Panc1 (cell line): ENCODE results near the gene RIC1. TPM values are rescaled to one million over a fixed set of nuclear protein-coding genes. Genes with fewer than 3 reads are reported as not detected.

Experiments
- ATAC-seq: fragments of 200-7000 bp; cut with Tn5 transposase; 2 replicates; pipeline ENCODE4 v1.9.1; 2020; ENCODE audit warnings: mild to moderate bottlenecking, moderate library complexity
- BruUV-seq: library from RNA; stranded (reverse); fragments of 400-500 nt; replicated peaks from 2 replicates; lab custom pipeline; 2021; lab: Mats Ljungman, UMichigan
- CTCF ChIA-PET: fragments of 300-600 bp; sonication (Branson Sonifier 250); formaldehyde crosslinking; loops from one replicate; lab custom pipeline; 2022; ENCODE audit warnings: antibody characterized with exemption; lab: Charles Lee
- POLR2A ChIA-PET: fragments of 300-600 bp; sonication (Branson Sonifier 250); formaldehyde crosslinking; loops from one replicate; lab custom pipeline; 2022; ENCODE audit warnings: antibody characterized with exemption; lab: Charles Lee
- DNase-seq: peaks from one replicate; pipeline ENCODE4 v3.0.0-alpha.2; 2010; ENCODE audit warnings: low read depth, low spot score
- H3K27ac ChIP-seq: 2 replicates; pipeline ENCODE4 v1.5.1; 2011; ENCODE audit warnings: mild to moderate bottlenecking, low read length, inconsistent platforms
- H3K27me3 ChIP-seq: fragments of 200-500 bp; sonication (Bioruptor generic); 2 replicates; pipeline ENCODE4 v1.6.0; 2014; ENCODE audit warnings: low read length, inconsistent platforms; ENCODE audit not compliant: control insufficient read depth, insufficient read depth
- H3K36me3 ChIP-seq: fragments of 200-500 bp; sonication (Bioruptor generic); 2 replicates; pipeline ENCODE4 v1.5.1; 2014; ENCODE audit warnings: inconsistent platforms, mild to moderate bottlenecking, low read length, moderate library complexity; ENCODE audit not compliant: control insufficient read depth, insufficient read depth
- H3K4me1 ChIP-seq: 2 replicates; pipeline ENCODE4 v1.5.1; 2011; ENCODE audit warnings: inconsistent platforms, mild to moderate bottlenecking, low read length, moderate library complexity; ENCODE audit not compliant: control insufficient read depth, insufficient read depth
- H3K4me3 ChIP-seq, 2 experiments: 2 replicates each; pipeline ENCODE4 v1.5.1; 2011 to 2012; ENCODE audit warnings: low read depth in 2 of 2, low read length in 2 of 2, mild to moderate bottlenecking in 2 of 2, inconsistent platforms in 1 of 2, moderate library complexity in 1 of 2
- H3K9me3 ChIP-seq: fragments of 200-500 bp; sonication (Bioruptor generic); 2 replicates; pipeline ENCODE4 v1.5.1; 2014; ENCODE audit warnings: low read depth, mild to moderate bottlenecking, inconsistent platforms, low read length, moderate library complexity; ENCODE audit not compliant: control insufficient read depth, insufficient read depth
- POLR2AphosphoS5 ChIP-seq: IDR thresholded peaks from 2 replicates; pipeline ENCODE4 v1.6.1; 2012; ENCODE audit warnings: mild to moderate bottlenecking, low read depth, low read length, moderate library complexity
- SIN3A ChIP-seq: IDR thresholded peaks from 2 replicates; pipeline ENCODE4 v1.6.1; 2012; ENCODE audit warnings: low read depth, mild to moderate bottlenecking, low read length, moderate library complexity, borderline replicate concordance; ENCODE audit not compliant: insufficient read depth
- TCF7L2 ChIP-seq: IDR thresholded peaks from 2 replicates; pipeline ENCODE4 v1.6.1; 2011; ENCODE audit warnings: mild to moderate bottlenecking, low read depth, low read length, inconsistent platforms
- in situ Hi-C: cut with HindIII; loops from 2 replicates; pipeline ENCODE4 v1.10.0; 2016; ENCODE audit warnings: low sequenced_read_pairs, low pct_unique_long_range_greater_than_20kb
- intact Hi-C: fragments of 100-400 bp; cut with micrococcal nuclease; formaldehyde crosslinking; loops from one replicate; pipeline ENCODE4 v1.10.0; 2022; ENCODE audit not compliant: unreplicated experiment
- total RNA-seq: library from RNA; stranded (reverse); gene quantifications from one replicate; pipeline ENCODE4 v1.2.1, GENCODE V29; 2021; ENCODE audit not compliant: unreplicated experiment
- TF ChIP-seq, protein P1 (sequence below): fragments of 450-650 bp; IDR thresholded peaks from 2 replicates; pipeline ENCODE4 v1.5.1; 2017; ENCODE audit warnings: mild to moderate bottlenecking
- TF ChIP-seq, protein P2 (sequence below), 2 experiments: IDR thresholded peaks; 2 replicates each; pipeline ENCODE4 v1.6.1; 2011 to 2012; ENCODE audit warnings: low read depth in 2 of 2, control low read depth in 1 of 2, low read length in 1 of 2, mild to moderate bottlenecking in 1 of 2, moderate library complexity in 1 of 2; ENCODE audit not compliant: insufficient read depth in 1 of 2

Gene RIC1
- total RNA-seq, 1 experiment from 2014 or later, result 7.0 TPM

DNA sequence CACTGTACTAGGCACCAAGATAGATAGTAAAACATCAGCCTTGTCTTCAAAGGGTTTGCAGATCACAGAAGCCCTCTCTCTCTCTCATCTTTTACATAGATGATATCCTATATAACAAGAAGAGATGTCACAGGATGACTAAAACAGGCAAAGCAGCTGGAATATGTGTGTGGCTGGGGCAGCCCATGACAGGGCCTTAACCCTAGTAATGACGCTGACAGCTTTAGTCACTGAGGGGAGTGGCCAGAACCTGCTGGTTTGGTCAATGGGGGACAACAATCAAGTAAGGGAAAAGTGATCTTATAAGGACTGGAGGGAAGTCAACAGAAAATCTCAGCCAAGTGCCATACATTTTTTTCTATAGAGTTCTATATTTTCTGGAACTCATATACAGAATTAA is 41.9 kb upstream of the RIC1 start:
- Histone ChIP-seq H3K27ac (no peak overlapping the region), H3K27me3 (no peaks in the 10 kb centered on the region), H3K9me3 (no peaks in the 10 kb centered on the region), H3K4me1 (no peaks in the 10 kb centered on the region), H3K36me3 (no peaks in the 10 kb centered on the region), H3K4me3 (no peak overlapping the region)
- no peak for DNase-seq
- ATAC-seq, result no peak
- TF ChIP-seq POLR2AphosphoS5 (no peak), SIN3A (no peak), TCF7L2 (no peak)
- TF ChIP-seq, protein P1, sequence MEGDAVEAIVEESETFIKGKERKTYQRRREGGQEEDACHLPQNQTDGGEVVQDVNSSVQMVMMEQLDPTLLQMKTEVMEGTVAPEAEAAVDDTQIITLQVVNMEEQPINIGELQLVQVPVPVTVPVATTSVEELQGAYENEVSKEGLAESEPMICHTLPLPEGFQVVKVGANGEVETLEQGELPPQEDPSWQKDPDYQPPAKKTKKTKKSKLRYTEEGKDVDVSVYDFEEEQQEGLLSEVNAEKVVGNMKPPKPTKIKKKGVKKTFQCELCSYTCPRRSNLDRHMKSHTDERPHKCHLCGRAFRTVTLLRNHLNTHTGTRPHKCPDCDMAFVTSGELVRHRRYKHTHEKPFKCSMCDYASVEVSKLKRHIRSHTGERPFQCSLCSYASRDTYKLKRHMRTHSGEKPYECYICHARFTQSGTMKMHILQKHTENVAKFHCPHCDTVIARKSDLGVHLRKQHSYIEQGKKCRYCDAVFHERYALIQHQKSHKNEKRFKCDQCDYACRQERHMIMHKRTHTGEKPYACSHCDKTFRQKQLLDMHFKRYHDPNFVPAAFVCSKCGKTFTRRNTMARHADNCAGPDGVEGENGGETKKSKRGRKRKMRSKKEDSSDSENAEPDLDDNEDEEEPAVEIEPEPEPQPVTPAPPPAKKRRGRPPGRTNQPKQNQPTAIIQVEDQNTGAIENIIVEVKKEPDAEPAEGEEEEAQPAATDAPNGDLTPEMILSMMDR, result no peak
- TF ChIP-seq, protein P2, sequence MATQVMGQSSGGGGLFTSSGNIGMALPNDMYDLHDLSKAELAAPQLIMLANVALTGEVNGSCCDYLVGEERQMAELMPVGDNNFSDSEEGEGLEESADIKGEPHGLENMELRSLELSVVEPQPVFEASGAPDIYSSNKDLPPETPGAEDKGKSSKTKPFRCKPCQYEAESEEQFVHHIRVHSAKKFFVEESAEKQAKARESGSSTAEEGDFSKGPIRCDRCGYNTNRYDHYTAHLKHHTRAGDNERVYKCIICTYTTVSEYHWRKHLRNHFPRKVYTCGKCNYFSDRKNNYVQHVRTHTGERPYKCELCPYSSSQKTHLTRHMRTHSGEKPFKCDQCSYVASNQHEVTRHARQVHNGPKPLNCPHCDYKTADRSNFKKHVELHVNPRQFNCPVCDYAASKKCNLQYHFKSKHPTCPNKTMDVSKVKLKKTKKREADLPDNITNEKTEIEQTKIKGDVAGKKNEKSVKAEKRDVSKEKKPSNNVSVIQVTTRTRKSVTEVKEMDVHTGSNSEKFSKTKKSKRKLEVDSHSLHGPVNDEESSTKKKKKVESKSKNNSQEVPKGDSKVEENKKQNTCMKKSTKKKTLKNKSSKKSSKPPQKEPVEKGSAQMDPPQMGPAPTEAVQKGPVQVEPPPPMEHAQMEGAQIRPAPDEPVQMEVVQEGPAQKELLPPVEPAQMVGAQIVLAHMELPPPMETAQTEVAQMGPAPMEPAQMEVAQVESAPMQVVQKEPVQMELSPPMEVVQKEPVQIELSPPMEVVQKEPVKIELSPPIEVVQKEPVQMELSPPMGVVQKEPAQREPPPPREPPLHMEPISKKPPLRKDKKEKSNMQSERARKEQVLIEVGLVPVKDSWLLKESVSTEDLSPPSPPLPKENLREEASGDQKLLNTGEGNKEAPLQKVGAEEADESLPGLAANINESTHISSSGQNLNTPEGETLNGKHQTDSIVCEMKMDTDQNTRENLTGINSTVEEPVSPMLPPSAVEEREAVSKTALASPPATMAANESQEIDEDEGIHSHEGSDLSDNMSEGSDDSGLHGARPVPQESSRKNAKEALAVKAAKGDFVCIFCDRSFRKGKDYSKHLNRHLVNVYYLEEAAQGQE (IDR thresholded peaks at IDR 0.05; ENCODE audit: insufficient read depth in 1 of 2, low read depth in 2 of 2, low read length in 1 of 2), result no peak
- intact Hi-C loops, result no loop called here
- ChIA-PET POLR2A (no interaction called here), CTCF (no interaction called here)
- in situ Hi-C loops, result no loop called here
- no TSS peak for BruUV-seq

DNA sequence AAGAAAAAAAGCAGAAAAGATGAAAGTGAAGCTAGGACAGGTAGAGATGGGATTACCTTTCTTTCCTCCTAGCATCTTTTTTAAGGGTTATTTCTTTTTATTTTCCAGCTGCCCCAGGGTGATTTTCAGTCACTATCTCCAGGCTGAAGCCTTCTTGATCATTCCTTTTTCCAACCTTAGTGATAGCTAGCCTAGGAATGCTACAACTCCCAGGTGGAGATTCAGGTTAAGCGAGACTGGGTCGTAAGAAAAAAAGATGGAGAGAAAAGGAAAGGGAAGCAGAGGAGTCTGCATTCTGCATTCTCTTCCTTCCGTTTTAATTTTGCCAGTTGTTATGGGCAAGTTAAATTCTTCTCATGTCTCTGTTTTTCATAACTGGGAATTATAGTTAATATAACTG is 36.7 kb upstream of the RIC1 start:
- Histone ChIP-seq H3K36me3 (no peaks in the 10 kb centered on the region), H3K4me3 (no peak overlapping the region), H3K27me3 (no peaks in the 10 kb centered on the region), H3K4me1 (no peaks in the 10 kb centered on the region), H3K9me3 (no peaks in the 10 kb centered on the region), H3K27ac (no peak overlapping the region)
- ATAC-seq (no peak), DNase-seq (no peak)
- ChIA-PET POLR2A (no interaction called here), CTCF (no interaction called here)
- no TSS peak for BruUV-seq
- in situ Hi-C loops (no loop called here), intact Hi-C loops (loop anchor here (5.0 kb wide), 1 partner anchor 410 kb away; no protein-coding TSS in a partner anchor)
- TF ChIP-seq, protein P2 (IDR thresholded peaks at IDR 0.05; ENCODE audit: insufficient read depth in 1 of 2, low read depth in 2 of 2, low read length in 1 of 2), result no peak
- no peak for TF ChIP-seq POLR2AphosphoS5
- TF ChIP-seq SIN3A, result no peak
- TF ChIP-seq, protein P1, result no peak
- TF ChIP-seq TCF7L2, result no peak
